Dendritic cell treated with granulocyte-macrophage colony-stimulating factor and Interleukin-4, amounts not matched to agents 40 ng/mL and 50 ng/mL, for 4 days (primary cell): Measurements from ENCODE around the gene RETREG1.
A peak's percentile ranks its signal among the peaks of the same experiment; 100 is the strongest.
"Not testable (repeated sequence)": the region's sequence is repeated elsewhere in the genome, so short reads cannot be mapped to it uniquely, and the experiment has no call there.

Experiments used
- H3K27ac Mint-ChIP-seq: one replicate; pipeline ENCODE4 v1.8.0; 2022; ENCODE audit warnings: mild to moderate bottlenecking, mixed read lengths
- H3K27me3 Mint-ChIP-seq: one replicate; pipeline ENCODE4 v1.8.0; 2022; ENCODE audit warnings: mild to moderate bottlenecking, mixed read lengths
- H3K36me3 Mint-ChIP-seq: one replicate; pipeline ENCODE4 v1.8.0; 2022; ENCODE audit warnings: low read depth, mixed read lengths
- H3K4me1 Mint-ChIP-seq: one replicate; pipeline ENCODE4 v1.8.0; 2022; ENCODE audit warnings: low read depth, mixed read lengths
- H3K4me3 Mint-ChIP-seq: one replicate; pipeline ENCODE4 v1.8.0; 2022; ENCODE audit warnings: mild to moderate bottlenecking, moderate library complexity, mixed read lengths
- H3K9me3 Mint-ChIP-seq: one replicate; pipeline ENCODE4 v1.8.0; 2022; ENCODE audit warnings: mixed read lengths
- intact Hi-C: fragments of 100-400 bp; cut with micrococcal nuclease; formaldehyde crosslinking; loops from one replicate; pipeline ENCODE4 v1.15.0; 2022

RETREG1 gene

GRCh38 chr5:16482891-16483290, 133.9 kb downstream of the RETREG1 start:
- no peaks in the 10 kb centered on the region for H3K9me3 Mint-ChIP-seq
- H3K27ac Mint-ChIP-seq: no peak overlapping the region
- H3K27me3 Mint-ChIP-seq: peaks cover 3% of the 10 kb centered on the region
- no peaks in the 10 kb centered on the region for H3K36me3 Mint-ChIP-seq
- intact Hi-C loops: loop anchor here (10.0 kb wide), 1 partner anchor 702 kb away; no protein-coding TSS in a partner anchor
- no peaks in the 10 kb centered on the region for H3K4me1 Mint-ChIP-seq
- no peak overlapping the region for H3K4me3 Mint-ChIP-seq

- Mint-ChIP-seq H3K4me3 (no peak overlapping the region), H3K36me3 (no peaks in the 10 kb centered on the region), H3K27me3 (peaks cover 3% of the 10 kb centered on the region), H3K4me1 (no peaks in the 10 kb centered on the region), H3K27ac (no peak overlapping the region), H3K9me3 (no peaks in the 10 kb centered on the region)
- intact Hi-C loops: loop anchor here (10.0 kb wide), 1 partner anchor 704 kb away; no protein-coding TSS in a partner anchor
These were observed 135.8 kb downstream of the RETREG1 start for GRCh38 chr5:16480821-16481538.

GRCh38 chr5:16480144-16480543, 136.7 kb downstream of the RETREG1 start:
- intact Hi-C loops: loop anchor here (10.0 kb wide), 1 partner anchor 705 kb away; no protein-coding TSS in a partner anchor
- Mint-ChIP-seq H3K4me1 (no peaks in the 10 kb centered on the region), H3K4me3 (no peak overlapping the region), H3K27me3 (peaks cover 3% of the 10 kb centered on the region), H3K36me3 (no peaks in the 10 kb centered on the region), H3K27ac (no peak overlapping the region), H3K9me3 (no peaks in the 10 kb centered on the region)

GRCh38 chr5:16477541-16477940, 139.3 kb downstream of the RETREG1 start:
- Mint-ChIP-seq H3K9me3 (no peaks in the 10 kb centered on the region), H3K36me3 (no peaks in the 10 kb centered on the region), H3K4me1 (no peaks in the 10 kb centered on the region), H3K27ac (no peak overlapping the region), H3K27me3 (peaks cover 3% of the 10 kb centered on the region), H3K4me3 (no peak overlapping the region)
- intact Hi-C loops: no loop called here

GRCh38 chr5:16476417-16476816, 140.4 kb downstream of the RETREG1 start:
- H3K4me1 Mint-ChIP-seq, H3K9me3 Mint-ChIP-seq, H3K4me3 Mint-ChIP-seq, intact Hi-C loops, H3K27ac Mint-ChIP-seq, H3K27me3 Mint-ChIP-seq, H3K36me3 Mint-ChIP-seq: not testable (repeated sequence)

- no peak overlapping the region for H3K27ac Mint-ChIP-seq
These were observed 145.4 kb downstream of the RETREG1 start for GRCh38 chr5:16471387-16471786.

GRCh38 chr5:16467363-16468219, 149.2 kb downstream of the RETREG1 start:
- intact Hi-C loops: no loop called here
- Mint-ChIP-seq H3K9me3 (no peaks in the 10 kb centered on the region), H3K4me1 (peaks cover 58% of the 10 kb centered on the region), H3K27me3 (no peaks in the 10 kb centered on the region), H3K27ac (no peak overlapping the region), H3K36me3 (peaks cover 32% of the 10 kb centered on the region), H3K4me3 (peak overlapping the region; percentile 53)

More at GRCh38 chr5:16471387-16471786, 145.4 kb downstream of the RETREG1 start:
- H3K9me3 Mint-ChIP-seq: no peaks in the 10 kb centered on the region
- H3K27me3 Mint-ChIP-seq: no peaks in the 10 kb centered on the region
- H3K36me3 Mint-ChIP-seq: no peaks in the 10 kb centered on the region
- H3K4me3 Mint-ChIP-seq: no peak overlapping the region
- intact Hi-C loops: no loop called here
- H3K4me1 Mint-ChIP-seq: peaks cover 33% of the 10 kb centered on the region

- H3K36me3 Mint-ChIP-seq: peaks cover 50% of the 10 kb centered on the region
- no peaks in the 10 kb centered on the region for H3K9me3 Mint-ChIP-seq
- peak within 1 kb of the TSS; percentile 95 for H3K4me3 Mint-ChIP-seq
- H3K27ac Mint-ChIP-seq: peak within 1 kb of the TSS; percentile 99
- no peaks in the 10 kb centered on the region for H3K27me3 Mint-ChIP-seq
- intact Hi-C loops: no loop called here
- peaks cover 76% of the 10 kb centered on the region for H3K4me1 Mint-ChIP-seq
These were observed 151.0 kb downstream of the RETREG1 start, which contains the start of gene ZNF622 for GRCh38 chr5:16465544-16466432. TSS of gene ZNF622 (minus strand) at chr5:16465800. CDS start at chr5:16465665, 135 bp downstream.

- intact Hi-C loops: no loop called here
- Mint-ChIP-seq H3K27me3 (no peaks in the 10 kb centered on the region), H3K27ac (peak overlapping the region; percentile 99), H3K36me3 (peaks cover 59% of the 10 kb centered on the region), H3K9me3 (no peaks in the 10 kb centered on the region), H3K4me3 (peak overlapping the region; percentile 95), H3K4me1 (peaks cover 84% of the 10 kb centered on the region)
These were observed 151.9 kb downstream of the RETREG1 start for GRCh38 chr5:16464664-16465543.

- Mint-ChIP-seq H3K27ac (no peak overlapping the region), H3K27me3 (no peaks in the 10 kb centered on the region), H3K9me3 (no peaks in the 10 kb centered on the region), H3K36me3 (peaks cover 64% of the 10 kb centered on the region), H3K4me1 (peaks cover 83% of the 10 kb centered on the region), H3K4me3 (peak overlapping the region; percentile 95)
- intact Hi-C loops: no loop called here
These were observed 152.6 kb downstream of the RETREG1 start for GRCh38 chr5:16464231-16464630.

- H3K4me3 Mint-ChIP-seq: no peak overlapping the region
- intact Hi-C loops: no loop called here
- H3K9me3 Mint-ChIP-seq: no peaks in the 10 kb centered on the region
- H3K27me3 Mint-ChIP-seq: no peaks in the 10 kb centered on the region
- H3K36me3 Mint-ChIP-seq: peaks cover 80% of the 10 kb centered on the region
- H3K27ac Mint-ChIP-seq: no peak overlapping the region
- peaks cover 67% of the 10 kb centered on the region for H3K4me1 Mint-ChIP-seq
These were observed 155.0 kb downstream of the RETREG1 start for GRCh38 chr5:16461782-16462181.

- peaks cover 68% of the 10 kb centered on the region for H3K4me1 Mint-ChIP-seq
These were observed 155.8 kb downstream of the RETREG1 start for GRCh38 chr5:16461026-16461425.

GRCh38 chr5:16459451-16459850, 157.3 kb downstream of the RETREG1 start:
- no peaks in the 10 kb centered on the region for H3K27me3 Mint-ChIP-seq
- no peak overlapping the region for H3K4me3 Mint-ChIP-seq
- intact Hi-C loops: loop anchor here (5.0 kb wide), 1 partner anchor 297 kb away; no protein-coding TSS in a partner anchor
- H3K27ac Mint-ChIP-seq: no peak overlapping the region
- peaks cover 70% of the 10 kb centered on the region for H3K4me1 Mint-ChIP-seq
- H3K9me3 Mint-ChIP-seq: no peaks in the 10 kb centered on the region
- peaks cover 85% of the 10 kb centered on the region for H3K36me3 Mint-ChIP-seq

More at GRCh38 chr5:16461026-16461425, 155.8 kb downstream of the RETREG1 start:
- H3K9me3 Mint-ChIP-seq: no peaks in the 10 kb centered on the region
- H3K36me3 Mint-ChIP-seq: peaks cover 85% of the 10 kb centered on the region
- no peak overlapping the region for H3K4me3 Mint-ChIP-seq
- intact Hi-C loops: no loop called here
- no peaks in the 10 kb centered on the region for H3K27me3 Mint-ChIP-seq
- H3K27ac Mint-ChIP-seq: no peak overlapping the region
